DOHH2 (cell line): Measurements from ENCODE around the gene GDAP1L1.

Experiments
- EZH2phosphoT487 ChIP-seq: fragments of 200-600 bp; sonication (generic); IDR thresholded peaks from 2 replicates; pipeline ENCODE4 v1.6.1; 2017; ENCODE audit warnings: borderline replicate concordance, mild to moderate bottlenecking, antibody characterized with exemption, low read length, moderate library complexity, mixed read lengths
- TF ChIP-seq, protein P1 (sequence below): fragments of 200-600 bp; sonication (generic); IDR thresholded peaks from one replicate; pipeline ENCODE4 v1.5.1; 2014; ENCODE audit warnings: antibody characterized with exemption, mild to moderate bottlenecking, low read depth, low read length; ENCODE audit not compliant: poor library complexity, severe bottlenecking

DNA sequence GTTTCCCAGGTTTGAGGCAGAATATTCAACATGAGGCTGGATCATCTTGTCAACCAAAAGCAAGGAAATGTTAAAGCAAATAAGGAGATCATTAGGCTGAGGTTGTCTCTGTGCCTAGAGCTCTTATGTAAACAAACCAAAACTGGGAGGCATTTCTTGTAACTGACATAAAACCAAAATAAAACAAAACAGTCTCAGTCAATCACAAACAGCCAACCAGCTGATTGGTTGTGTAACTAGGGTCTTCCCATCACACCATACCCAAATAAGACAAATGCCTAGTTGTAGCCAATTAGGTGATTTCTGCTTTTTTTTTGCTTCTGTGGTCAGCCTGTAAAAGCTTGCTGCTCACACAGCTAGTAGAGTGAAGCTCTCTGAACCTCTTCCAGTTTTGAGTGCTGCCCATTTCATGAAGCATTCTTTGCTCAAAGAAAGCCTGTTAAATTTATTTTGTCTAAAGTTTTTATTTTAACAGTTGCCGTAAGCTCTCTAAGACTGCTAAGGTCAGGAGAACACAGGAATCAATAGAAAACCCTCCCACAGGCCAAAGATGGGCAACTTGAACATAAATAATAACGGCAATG lies 72.8 kb downstream of the GDAP1L1 start:
- TF ChIP-seq, protein P1, sequence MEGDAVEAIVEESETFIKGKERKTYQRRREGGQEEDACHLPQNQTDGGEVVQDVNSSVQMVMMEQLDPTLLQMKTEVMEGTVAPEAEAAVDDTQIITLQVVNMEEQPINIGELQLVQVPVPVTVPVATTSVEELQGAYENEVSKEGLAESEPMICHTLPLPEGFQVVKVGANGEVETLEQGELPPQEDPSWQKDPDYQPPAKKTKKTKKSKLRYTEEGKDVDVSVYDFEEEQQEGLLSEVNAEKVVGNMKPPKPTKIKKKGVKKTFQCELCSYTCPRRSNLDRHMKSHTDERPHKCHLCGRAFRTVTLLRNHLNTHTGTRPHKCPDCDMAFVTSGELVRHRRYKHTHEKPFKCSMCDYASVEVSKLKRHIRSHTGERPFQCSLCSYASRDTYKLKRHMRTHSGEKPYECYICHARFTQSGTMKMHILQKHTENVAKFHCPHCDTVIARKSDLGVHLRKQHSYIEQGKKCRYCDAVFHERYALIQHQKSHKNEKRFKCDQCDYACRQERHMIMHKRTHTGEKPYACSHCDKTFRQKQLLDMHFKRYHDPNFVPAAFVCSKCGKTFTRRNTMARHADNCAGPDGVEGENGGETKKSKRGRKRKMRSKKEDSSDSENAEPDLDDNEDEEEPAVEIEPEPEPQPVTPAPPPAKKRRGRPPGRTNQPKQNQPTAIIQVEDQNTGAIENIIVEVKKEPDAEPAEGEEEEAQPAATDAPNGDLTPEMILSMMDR: no peak
- TF ChIP-seq EZH2phosphoT487: no peak
